HG02588 (cell line): ENCODE measurements around the gene NEO1.

Experiments
- ATAC-seq: cut with Tn5 transposase; IDR thresholded peaks from one replicate; pipeline ENCODE4 v1.9.1; 2021; ENCODE audit warnings: mild to moderate bottlenecking, moderate library complexity; ENCODE audit not compliant: unreplicated experiment

Gene NEO1

GRCh38 chr15:73325191-73325861 lies 273.1 kb downstream of the NEO1 start:
- ATAC-seq: no peak

- no peak for ATAC-seq
Observed at GRCh38 chr15:73326157-73326556, 273.9 kb downstream of the NEO1 start.

- no peak for ATAC-seq
Observed at GRCh38 chr15:73328149-73328820, 276.0 kb downstream of the NEO1 start.

GRCh38 chr15:73328981-73329380 lies 276.7 kb downstream of the NEO1 start:
- ATAC-seq: no peak

DNA sequence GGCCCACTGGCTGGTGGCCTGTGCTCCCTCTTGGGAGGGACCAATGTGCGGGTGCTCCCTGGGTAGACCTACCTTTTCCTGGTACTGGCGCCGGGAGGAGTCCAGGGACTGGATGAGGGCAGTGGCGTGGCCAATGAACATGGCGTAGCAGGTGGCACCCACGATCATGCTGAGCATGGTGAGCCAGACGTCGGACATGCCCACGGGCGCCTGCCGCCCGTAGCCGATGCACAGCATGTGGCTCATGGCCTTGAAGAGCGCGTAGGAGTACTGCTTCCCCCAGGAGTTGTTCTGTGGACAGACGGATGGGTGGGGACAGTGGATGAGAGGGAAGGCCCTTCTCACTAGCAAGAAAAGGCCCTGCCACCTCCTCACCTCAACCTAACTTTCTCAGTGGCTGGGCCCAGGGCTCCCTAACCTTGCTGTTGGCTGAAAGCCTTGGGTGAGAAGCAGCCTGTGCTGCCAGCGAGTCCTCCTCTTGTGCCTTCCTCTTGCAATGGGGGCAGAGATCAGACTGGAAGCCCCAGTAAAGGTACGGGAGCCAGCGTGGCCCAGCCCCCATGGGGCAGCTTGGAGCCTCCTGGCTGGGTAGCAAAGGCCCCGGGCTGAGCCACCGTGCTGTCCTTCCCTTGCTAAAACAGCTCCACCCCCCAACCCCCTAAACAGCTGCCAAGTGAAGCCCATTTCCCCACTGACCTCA lies 277.4 kb downstream of the NEO1 start:
- ATAC-seq: no peak

- ATAC-seq: no peak
Observed at GRCh38 chr15:73330206-73331051, 278.2 kb downstream of the NEO1 start.

DNA sequence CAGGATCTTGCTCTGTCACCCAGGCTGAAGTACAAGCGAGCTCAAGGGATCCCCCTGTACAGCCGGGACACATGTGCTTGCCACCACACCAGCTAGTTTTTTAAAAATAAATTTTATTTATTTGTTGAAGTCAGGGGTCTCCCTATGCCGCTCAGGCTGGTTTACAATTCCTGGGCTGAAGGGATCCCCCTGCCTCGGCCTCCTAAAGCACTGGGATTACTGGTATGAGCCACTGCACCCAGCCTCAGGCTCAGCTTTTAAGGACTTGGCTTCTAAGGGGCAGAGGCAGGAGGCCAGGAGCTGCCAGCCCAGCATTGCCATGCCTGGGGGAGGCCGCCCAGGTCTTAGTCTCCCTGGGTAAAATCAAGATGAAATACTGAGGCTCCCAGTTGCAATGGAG lies 279.2 kb downstream of the NEO1 start:
- ATAC-seq: no peak

GRCh38 chr15:73331991-73332925 lies 280.0 kb downstream of the NEO1 start:
- no peak for ATAC-seq

DNA sequence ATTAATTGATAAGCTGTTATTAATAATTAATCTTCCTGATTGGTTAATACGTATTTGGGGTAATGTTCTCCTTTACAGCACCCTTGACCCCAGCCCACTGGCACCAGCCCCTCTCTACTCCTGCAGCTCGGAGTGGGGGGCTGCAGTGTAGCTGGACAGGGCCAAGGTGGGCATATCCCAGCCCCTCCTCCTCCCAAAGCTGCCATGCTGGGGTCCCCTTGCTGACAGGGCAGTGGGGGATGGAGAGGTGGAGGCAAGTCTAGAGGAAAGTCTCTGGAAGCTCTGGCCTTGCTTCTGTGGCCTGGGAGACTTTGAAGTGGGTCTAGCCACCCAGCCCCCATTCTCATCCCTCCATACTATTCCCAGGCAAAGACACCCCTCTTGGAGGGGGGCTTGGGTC lies 280.7 kb downstream of the NEO1 start:
- ATAC-seq: no peak

- ATAC-seq: no peak
Observed at GRCh38 chr15:73334086-73334485, 281.8 kb downstream of the NEO1 start.

GRCh38 chr15:73335026-73335425 lies 282.8 kb downstream of the NEO1 start:
- ATAC-seq: no peak

DNA sequence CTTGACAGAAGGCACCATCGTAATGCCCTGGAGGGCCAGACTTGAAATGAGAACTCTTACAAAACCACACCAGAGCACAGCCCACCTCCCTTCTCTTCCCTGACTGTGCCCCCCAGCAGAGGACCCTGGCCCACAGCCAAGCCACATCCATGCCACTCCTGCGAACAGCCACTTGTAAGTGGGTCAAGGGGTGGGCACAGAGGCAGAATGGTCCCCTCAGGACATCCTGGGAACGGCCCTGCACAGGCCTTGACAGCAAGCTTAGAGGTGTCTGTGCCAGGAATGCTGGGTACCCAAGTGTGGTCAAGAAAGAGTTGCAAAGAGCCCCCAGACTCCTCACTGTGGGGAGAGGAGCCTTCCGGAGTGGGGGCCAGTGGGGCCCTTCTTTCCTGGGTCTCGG lies 283.2 kb downstream of the NEO1 start:
- no peak for ATAC-seq

- ATAC-seq: no peak
Observed at GRCh38 chr15:73336756-73337155, 284.5 kb downstream of the NEO1 start.

- no peak for ATAC-seq
Observed at GRCh38 chr15:73337187-73337586, 284.9 kb downstream of the NEO1 start.

DNA sequence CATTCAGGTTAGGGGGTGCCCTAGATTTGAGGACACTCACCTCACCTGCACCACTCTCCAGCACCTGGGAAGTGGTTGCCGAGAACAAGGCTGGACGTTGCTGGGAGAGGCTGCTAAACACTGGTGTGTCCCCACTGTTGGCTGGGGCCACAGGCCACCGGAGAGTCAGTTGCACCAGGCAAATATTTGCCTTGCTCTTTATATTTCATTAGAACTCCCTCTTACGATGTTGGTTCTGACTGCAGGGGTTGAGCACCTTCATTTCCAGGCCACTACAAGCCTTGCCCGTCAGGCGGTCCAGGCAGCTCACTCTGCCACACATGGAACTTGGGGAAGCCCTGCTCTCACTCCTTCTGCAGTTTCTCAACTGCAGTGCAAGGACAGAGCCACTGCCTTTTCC lies 285.8 kb downstream of the NEO1 start:
- ATAC-seq: no peak

- no peak for ATAC-seq
Observed at GRCh38 chr15:73338606-73339374, 286.5 kb downstream of the NEO1 start.

DNA sequence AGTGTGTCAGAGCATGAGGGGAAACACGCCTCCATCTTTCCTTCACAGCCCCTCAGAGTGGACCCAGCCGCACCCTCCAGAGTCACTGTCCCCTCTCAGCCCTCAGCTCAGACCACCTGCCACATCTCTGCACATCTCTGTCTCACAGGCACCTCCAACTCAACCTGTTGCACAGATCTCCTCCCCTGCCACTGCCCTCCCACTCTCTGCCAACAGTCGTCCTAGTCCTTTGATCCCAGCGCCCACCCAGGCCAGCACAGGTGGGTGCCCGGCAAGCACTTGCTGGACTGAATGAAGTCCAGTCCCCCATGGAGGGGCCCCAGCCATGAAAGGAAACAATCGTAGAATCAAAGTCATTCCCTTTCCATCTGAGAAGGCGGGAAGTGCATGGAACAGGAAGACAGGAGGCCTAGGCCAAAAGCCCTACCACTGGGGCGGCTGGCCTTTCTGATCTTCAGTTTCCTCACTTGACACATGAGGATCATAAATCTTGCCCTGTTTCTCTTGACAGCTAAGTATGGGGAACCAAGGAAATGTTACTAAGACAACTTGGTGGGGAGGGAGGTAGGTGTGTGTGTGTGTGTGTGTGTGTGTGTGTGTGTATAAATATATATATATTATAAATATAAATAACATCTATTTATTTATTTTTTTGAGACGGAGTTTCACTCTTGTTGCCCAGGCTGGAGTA lies 288.4 kb downstream of the NEO1 start:
- no peak for ATAC-seq

- no peak for ATAC-seq
Observed at GRCh38 chr15:73341886-73342600, 289.8 kb downstream of the NEO1 start.
